Osteocyte (in vitro differentiated cells): ENCODE results near the gene MEPCE. TPM values are rescaled to one million over a fixed set of nuclear protein-coding genes. Genes with fewer than 3 reads are reported as not detected.
"Not testable (repeated sequence)": the region's sequence is repeated elsewhere in the genome, so short reads cannot be mapped to it uniquely, and the experiment has no call there.

Experiments
- DNase-seq: peaks from one replicate; pipeline ENCODE4 v3.0.0; 2021; ENCODE audit warnings: mixed read lengths; ENCODE audit not compliant: unreplicated experiment; ENCODE audit errors: extremely low spot score
- H3K27ac Mint-ChIP-seq: one replicate; pipeline ENCODE4 v1.8.0; 2021; ENCODE audit warnings: mild to moderate bottlenecking, mixed read lengths; ENCODE audit not compliant: unreplicated experiment
- H3K27me3 Mint-ChIP-seq: one replicate; pipeline ENCODE4 v1.8.0; 2021; ENCODE audit warnings: mixed read lengths; ENCODE audit not compliant: unreplicated experiment
- H3K36me3 Mint-ChIP-seq: one replicate; pipeline ENCODE4 v1.8.0; 2021; ENCODE audit warnings: mixed read lengths; ENCODE audit not compliant: unreplicated experiment
- H3K4me1 Mint-ChIP-seq: one replicate; pipeline ENCODE4 v1.8.0; 2021; ENCODE audit warnings: mixed read lengths; ENCODE audit not compliant: unreplicated experiment
- H3K4me3 Mint-ChIP-seq: one replicate; pipeline ENCODE4 v1.8.0; 2021; ENCODE audit warnings: mild to moderate bottlenecking, moderate library complexity, mixed read lengths; ENCODE audit not compliant: unreplicated experiment
- H3K9me3 Mint-ChIP-seq: one replicate; pipeline ENCODE4 v1.8.0; 2021; ENCODE audit warnings: mixed read lengths; ENCODE audit not compliant: unreplicated experiment
- CTCF ChIP-seq: fragments of 200-600 bp; sonication (generic); IDR thresholded peaks from 2 replicates; pipeline ENCODE4 v1.5.0; 2021; ENCODE audit warnings: antibody characterized with exemption, mild to moderate bottlenecking, moderate library complexity
- long read RNA-seq: library from polyadenylated mRNA; unstranded; transcript quantifications from one replicate; pipeline ENCODE4 v2.0.0, GENCODE V29; 2021
- total RNA-seq: library from RNA; stranded (reverse); gene quantifications from 2 replicates; pipeline ENCODE4 v1.2.1, GENCODE V29; 2021

MEPCE gene
- 50.0 and 50.1 TPM in 2 replicates for total RNA-seq
- long read RNA-seq, transcript MEPCE-201 (4 exons, 3,030 nt) = major isoform, 7 of 11 reads
- long read RNA-seq, partial matches to known transcripts = 1 of 11 reads
- long read RNA-seq, other reads (novel, unspliced or antisense) = 3 of 11 reads

DNA sequence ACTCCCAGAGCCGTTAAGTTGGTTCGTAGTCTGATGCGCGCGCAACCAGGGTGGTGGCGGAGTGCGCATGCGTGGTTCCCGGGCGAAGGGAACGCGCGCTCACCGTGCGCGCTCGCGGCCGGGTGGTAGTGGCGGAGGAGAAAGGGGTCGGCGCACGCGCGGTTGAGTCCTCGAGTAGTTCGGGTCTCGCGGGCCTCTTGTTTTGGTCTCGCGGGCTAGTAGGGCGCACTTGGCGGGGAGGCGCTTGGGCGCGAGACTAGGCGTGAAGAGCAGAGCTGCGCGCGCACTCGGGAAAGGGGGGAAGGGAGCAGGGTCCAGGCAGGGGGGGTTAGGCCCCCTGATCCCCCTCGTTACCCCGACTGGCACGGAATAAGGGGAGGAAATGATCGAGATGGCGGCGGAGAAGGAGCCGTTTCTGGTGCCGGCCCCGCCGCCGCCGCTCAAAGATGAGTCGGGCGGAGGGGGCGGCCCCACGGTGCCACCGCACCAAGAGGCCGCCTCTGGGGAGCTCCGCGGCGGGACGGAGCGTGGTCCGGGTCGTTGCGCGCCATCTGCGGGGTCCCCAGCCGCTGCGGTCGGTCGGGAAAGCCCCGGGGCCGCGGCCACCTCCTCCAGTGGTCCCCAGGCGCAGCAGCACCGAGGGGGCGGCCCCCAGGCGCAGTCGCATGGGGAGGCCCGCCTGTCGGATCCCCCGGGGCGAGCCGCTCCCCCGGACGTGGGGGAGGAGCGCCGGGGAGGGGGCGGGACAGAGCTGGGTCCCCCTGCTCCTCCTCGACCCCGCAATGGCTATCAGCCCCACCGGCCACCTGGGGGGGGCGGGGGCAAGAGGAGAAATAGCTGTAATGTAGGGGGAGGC, at the start of gene MEPCE:
MEPCE (plus strand) TSS at position 195 of the 856 bp plus-strand sequence; CDS start at position 383, 188 bp downstream.
- Mint-ChIP-seq H3K4me3 (peak within 1 kb of the TSS; percentile 100), H3K27me3 (no peaks in the 10 kb centered on the region), H3K9me3 (no peaks in the 10 kb centered on the region), H3K27ac (peak within 1 kb of the TSS; percentile 100), H3K36me3 (peaks cover 27% of the 10 kb centered on the region), H3K4me1 (peaks cover 38% of the 10 kb centered on the region)
- TF ChIP-seq CTCF = no peak
- DNase-seq = peak; percentile 100

GRCh38 chr7:100380196-100380595, 49.4 kb upstream of the MEPCE start:
- no peak for TF ChIP-seq CTCF
- Mint-ChIP-seq H3K4me1 (no peaks in the 10 kb centered on the region), H3K36me3 (no peaks in the 10 kb centered on the region), H3K27me3 (peaks cover 15% of the 10 kb centered on the region), H3K4me3 (no peak overlapping the region), H3K27ac (no peak overlapping the region), H3K9me3 (no peaks in the 10 kb centered on the region)
- DNase-seq = no peak

- H3K4me1 Mint-ChIP-seq, H3K27ac Mint-ChIP-seq, H3K4me3 Mint-ChIP-seq, DNase-seq, H3K36me3 Mint-ChIP-seq, H3K9me3 Mint-ChIP-seq: not testable (repeated sequence)
- H3K27me3 Mint-ChIP-seq = peaks cover 15% of the 10 kb centered on the region
Observed at GRCh38 chr7:100381531-100382233, 47.9 kb upstream of the MEPCE start.

- H3K4me3 Mint-ChIP-seq = not testable (repeated sequence)
Observed at GRCh38 chr7:100382234-100382853, 47.3 kb upstream of the MEPCE start.

DNA sequence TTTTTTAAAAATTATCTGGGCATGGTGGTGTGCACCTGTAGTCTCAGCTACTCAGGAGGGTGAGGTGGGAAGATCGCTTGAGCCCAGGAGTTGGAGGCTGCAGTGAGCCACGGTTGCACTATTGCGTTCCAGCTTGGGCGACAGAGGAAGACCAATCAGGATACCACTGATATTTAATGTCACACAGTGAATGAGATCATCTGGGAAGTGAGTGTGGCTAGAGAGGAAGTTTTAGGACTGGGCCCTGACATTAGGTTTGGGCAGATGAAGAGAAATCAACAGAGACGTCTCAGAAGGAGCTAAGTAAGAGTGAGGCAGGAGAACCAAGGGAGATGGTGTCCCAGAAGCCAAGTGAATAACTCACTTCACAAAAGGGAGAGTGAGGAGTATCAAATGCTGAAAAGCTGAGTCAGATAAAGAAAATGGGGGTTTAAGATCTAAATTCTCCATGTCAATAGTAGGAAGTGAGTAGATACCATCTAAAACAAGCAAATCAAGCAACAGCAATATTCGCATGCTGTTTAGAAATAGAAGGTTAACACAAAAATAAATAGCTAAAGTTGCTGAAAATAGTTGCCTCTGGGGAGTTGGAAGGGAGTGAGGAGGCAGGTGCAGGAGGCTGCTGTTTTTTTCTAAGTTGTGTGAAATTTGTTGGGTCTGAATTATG, 44.9 kb upstream of the MEPCE start:
- Mint-ChIP-seq H3K4me3 (no peak overlapping the region), H3K4me1 (no peaks in the 10 kb centered on the region), H3K36me3 (no peaks in the 10 kb centered on the region), H3K27ac (no peak overlapping the region), H3K27me3 (peaks cover 30% of the 10 kb centered on the region), H3K9me3 (no peaks in the 10 kb centered on the region)
- DNase-seq = no peak
- TF ChIP-seq CTCF = no peak

More at GRCh38 chr7:100382234-100382853, 47.3 kb upstream of the MEPCE start:
- not testable (repeated sequence) for DNase-seq, H3K4me1 Mint-ChIP-seq, H3K27ac Mint-ChIP-seq, H3K9me3 Mint-ChIP-seq, H3K36me3 Mint-ChIP-seq
- H3K27me3 Mint-ChIP-seq = peaks cover 15% of the 10 kb centered on the region
